ENCODE results near the gene KCNH6.

Gene KCNH6

DNA sequence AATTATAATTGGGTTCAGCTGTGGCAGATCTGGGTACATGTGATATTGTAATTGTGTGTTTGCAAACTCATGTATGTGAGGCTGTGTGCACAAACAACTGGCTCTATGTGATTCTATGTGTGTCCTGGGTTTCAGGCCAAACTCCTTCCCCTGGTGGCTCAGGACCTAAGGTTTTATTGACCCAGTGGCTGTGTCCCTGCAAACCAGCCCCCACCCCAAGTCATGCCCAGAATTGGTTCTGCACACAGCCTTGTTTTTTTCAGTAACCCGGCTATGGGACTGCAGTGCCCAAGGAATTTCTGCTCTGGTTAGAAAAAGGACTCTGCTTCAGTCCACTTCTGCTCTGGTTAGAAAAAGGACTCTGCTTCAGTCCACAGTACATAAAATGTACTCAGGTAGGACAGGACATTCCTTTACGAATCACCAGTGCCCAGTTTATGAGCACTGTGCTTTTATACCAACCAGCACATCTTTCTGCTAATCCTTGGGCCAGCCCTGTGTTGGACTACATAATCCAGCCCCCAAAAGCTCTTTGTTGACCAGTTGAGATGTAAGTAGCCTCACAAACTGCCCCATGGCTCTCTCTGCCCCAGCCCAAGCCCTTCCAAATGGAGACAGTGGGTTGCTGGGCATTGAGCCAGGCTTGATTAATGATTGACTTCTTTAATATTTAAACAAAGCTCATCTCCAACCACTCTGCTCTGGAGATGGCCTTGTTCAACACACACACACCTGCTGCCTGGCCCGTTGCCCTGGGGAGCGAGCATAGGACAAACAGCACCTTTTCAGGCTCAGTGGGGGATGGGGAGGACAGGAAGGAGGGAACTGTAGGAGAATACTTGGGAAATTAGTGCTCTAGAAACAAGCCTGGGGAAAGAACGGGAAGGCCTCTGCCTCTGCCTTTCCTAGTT is 2.9 kb upstream of the KCNH6 start:
- Mint-ChIP-seq H3K36me3 (ENCODE audit: low read depth) (no peaks in the 10 kb centered on the region), H3K27ac (peak overlapping the region; percentile 85 to 93 (median 87)), H3K27me3 (ENCODE audit: low read depth) (peaks cover 61% of the 10 kb centered on the region), H3K9me3 (no peaks in the 10 kb centered on the region), H3K4me1 (peaks cover 5% of the 10 kb centered on the region), H3K4me3 (peak overlapping the region in 2 of 3 experiments; percentile 14 to 46)
- TF ChIP-seq, protein P1, sequence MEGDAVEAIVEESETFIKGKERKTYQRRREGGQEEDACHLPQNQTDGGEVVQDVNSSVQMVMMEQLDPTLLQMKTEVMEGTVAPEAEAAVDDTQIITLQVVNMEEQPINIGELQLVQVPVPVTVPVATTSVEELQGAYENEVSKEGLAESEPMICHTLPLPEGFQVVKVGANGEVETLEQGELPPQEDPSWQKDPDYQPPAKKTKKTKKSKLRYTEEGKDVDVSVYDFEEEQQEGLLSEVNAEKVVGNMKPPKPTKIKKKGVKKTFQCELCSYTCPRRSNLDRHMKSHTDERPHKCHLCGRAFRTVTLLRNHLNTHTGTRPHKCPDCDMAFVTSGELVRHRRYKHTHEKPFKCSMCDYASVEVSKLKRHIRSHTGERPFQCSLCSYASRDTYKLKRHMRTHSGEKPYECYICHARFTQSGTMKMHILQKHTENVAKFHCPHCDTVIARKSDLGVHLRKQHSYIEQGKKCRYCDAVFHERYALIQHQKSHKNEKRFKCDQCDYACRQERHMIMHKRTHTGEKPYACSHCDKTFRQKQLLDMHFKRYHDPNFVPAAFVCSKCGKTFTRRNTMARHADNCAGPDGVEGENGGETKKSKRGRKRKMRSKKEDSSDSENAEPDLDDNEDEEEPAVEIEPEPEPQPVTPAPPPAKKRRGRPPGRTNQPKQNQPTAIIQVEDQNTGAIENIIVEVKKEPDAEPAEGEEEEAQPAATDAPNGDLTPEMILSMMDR (IDR thresholded peaks at IDR 0.05; ENCODE audit: unreplicated experiment in 3 of 3) = no peak

DNA sequence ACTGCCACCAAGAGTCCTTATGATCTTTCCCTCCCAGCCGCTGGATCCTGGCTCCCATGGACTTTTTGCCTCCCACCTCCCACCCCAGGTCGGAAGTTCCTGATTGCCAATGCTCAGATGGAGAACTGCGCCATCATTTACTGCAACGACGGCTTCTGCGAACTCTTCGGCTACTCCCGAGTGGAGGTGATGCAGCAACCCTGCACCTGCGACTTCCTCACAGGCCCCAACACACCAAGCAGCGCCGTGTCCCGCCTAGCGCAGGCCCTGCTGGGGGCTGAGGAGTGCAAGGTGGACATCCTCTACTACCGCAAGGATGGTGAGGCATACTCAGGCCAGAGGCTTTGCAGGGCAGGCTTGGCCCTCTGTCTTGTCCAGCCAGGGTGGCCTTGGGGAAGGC is 893 bp downstream of the KCNH6 start:
- TF ChIP-seq, protein P1 (IDR thresholded peaks at IDR 0.05; ENCODE audit: unreplicated experiment in 3 of 3) = no peak
- Mint-ChIP-seq H3K4me3 (peak overlapping the region; percentile 26 to 72 (median 54)), H3K27me3 (ENCODE audit: low read depth) (peaks cover 60% of the 10 kb centered on the region), H3K4me1 (peaks cover 5% of the 10 kb centered on the region), H3K27ac (no peak overlapping the region), H3K36me3 (ENCODE audit: low read depth) (no peaks in the 10 kb centered on the region), H3K9me3 (no peaks in the 10 kb centered on the region)

DNA sequence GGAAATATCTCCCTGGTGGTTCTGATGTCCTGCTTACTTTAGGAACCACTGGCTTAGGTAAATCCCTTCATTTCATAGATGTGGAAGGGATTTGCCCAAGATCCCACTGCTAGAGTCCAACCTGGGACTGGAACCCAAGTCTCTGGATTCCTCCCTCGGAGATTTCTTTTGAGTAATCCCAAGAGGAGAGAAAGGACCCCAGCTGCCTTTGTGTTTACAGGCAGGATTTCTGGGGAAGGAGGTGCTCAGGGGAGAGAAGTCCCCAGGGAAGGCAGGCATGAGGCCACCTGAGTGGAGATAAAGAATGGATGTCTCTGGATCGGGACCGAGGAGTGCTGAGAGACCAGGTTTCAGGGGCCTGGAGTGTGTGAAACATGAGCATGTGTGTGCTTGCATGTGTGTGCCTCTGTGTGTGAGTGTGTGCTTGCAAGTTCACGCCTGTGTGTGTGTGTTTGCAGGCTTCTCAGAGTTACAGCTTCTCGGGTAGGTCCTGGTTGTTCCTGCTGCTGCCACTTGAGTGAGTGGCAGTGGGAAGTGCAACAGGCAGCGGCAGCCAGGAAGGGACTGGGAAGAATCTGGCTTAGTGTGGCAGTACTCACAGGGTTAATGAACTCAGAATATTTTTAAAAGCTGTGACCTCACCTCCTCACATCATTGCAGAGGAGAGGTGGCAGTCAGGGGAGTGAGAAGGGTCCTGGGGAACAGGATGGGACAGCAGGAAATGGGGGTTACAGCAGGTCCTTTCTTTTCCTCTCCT is 2.2 kb downstream of the KCNH6 start:
- no peak overlapping the region for H3K27ac Mint-ChIP-seq
- TF ChIP-seq, protein P1 (IDR thresholded peaks at IDR 0.05; ENCODE audit: unreplicated experiment in 3 of 3) = no peak
- no peaks in the 10 kb centered on the region for H3K9me3 Mint-ChIP-seq
- no peak overlapping the region for H3K4me3 Mint-ChIP-seq
- H3K27me3 Mint-ChIP-seq (ENCODE audit: low read depth) = peaks cover 53% of the 10 kb centered on the region
- H3K4me1 Mint-ChIP-seq = peaks cover 4% of the 10 kb centered on the region
- H3K36me3 Mint-ChIP-seq (ENCODE audit: low read depth) = no peaks in the 10 kb centered on the region

DNA sequence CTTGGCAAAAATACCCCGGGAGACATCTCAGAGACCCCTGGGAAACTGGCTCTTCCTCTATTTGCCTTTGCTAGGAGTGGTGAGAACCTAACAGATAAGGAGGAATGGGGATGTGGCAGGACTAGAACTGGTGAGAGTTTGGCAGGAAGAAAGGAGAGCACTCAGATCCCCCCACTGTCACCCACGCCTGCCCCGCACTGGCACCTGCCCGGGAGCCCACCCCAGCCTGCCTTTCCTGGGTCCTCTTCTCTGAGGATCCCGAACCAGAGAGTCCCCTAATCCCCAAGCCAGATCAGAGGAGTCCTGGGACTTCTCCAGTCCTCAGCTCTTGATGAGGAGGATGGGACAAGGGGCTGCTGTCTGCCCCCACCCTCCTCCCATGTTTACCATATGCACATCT is 3.7 kb downstream of the KCNH6 start:
- H3K9me3 Mint-ChIP-seq = no peaks in the 10 kb centered on the region
- H3K27me3 Mint-ChIP-seq (ENCODE audit: low read depth) = peaks cover 44% of the 10 kb centered on the region
- H3K4me1 Mint-ChIP-seq = no peaks in the 10 kb centered on the region
- TF ChIP-seq, protein P1 (IDR thresholded peaks at IDR 0.05; ENCODE audit: unreplicated experiment in 3 of 3) = no peak
- H3K36me3 Mint-ChIP-seq (ENCODE audit: low read depth) = no peaks in the 10 kb centered on the region
- no peak overlapping the region for H3K4me3 Mint-ChIP-seq
- no peak overlapping the region for H3K27ac Mint-ChIP-seq

DNA sequence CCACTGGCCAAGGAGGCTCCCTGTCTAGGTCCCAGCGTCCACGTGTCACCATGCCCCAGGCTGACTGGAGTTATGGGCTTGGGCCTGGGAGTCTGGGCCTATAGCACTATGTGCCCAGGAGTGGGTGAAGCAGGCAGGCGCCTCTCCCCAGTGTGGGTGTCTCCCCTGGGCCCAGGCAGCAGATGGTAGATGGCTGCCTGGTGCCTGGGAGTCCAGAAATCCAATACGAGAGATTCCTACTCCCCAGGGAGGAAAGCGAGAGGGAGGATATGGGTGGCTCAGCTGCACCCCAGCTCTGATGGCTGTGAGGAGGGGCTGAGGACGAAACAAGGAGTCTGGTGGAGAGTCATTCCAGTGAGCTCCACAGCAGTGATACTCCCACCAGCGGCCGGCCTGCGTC is 5.0 kb downstream of the KCNH6 start:
- Mint-ChIP-seq H3K4me3 (no peak overlapping the region), H3K9me3 (no peaks in the 10 kb centered on the region), H3K36me3 (ENCODE audit: low read depth) (no peaks in the 10 kb centered on the region), H3K27ac (no peak overlapping the region), H3K4me1 (no peaks in the 10 kb centered on the region), H3K27me3 (ENCODE audit: low read depth) (peaks cover 36% of the 10 kb centered on the region)
- TF ChIP-seq, protein P1 (IDR thresholded peaks at IDR 0.05; ENCODE audit: unreplicated experiment in 3 of 3) = no peak
